BLaER1 (cell line): ENCODE data around the gene NPFFR1.
"Not testable (repeated sequence)": the region's sequence is repeated elsewhere in the genome, so short reads cannot be mapped to it uniquely, and the experiment has no call there.

Experiments used
- H3K27ac ChIP-seq: shearing (Covaris generic); formaldehyde crosslinking; 2 replicates; pipeline ENCODE4 v1.8.1; 2022
- H3K27me3 ChIP-seq: shearing (Covaris generic); formaldehyde crosslinking; 2 replicates; pipeline ENCODE4 v1.8.1; 2022
- H3K36me3 ChIP-seq: shearing (Covaris generic); formaldehyde crosslinking; 2 replicates; pipeline ENCODE4 v1.8.1; 2022
- H3K4me1 ChIP-seq: shearing (Covaris generic); formaldehyde crosslinking; 2 replicates; pipeline ENCODE4 v1.8.1; 2022
- H3K4me2 ChIP-seq: shearing (Covaris generic); formaldehyde crosslinking; 2 replicates; pipeline ENCODE4 v1.8.1; 2022
- H3K4me3 ChIP-seq: shearing (Covaris generic); formaldehyde crosslinking; 2 replicates; pipeline ENCODE4 v1.8.1; 2022
- H3K9ac ChIP-seq: shearing (Covaris generic); formaldehyde crosslinking; 2 replicates; pipeline ENCODE4 v1.8.1; 2022
- H3K9me3 ChIP-seq: shearing (Covaris generic); formaldehyde crosslinking; 2 replicates; pipeline ENCODE4 v1.8.1; 2022
- H4K20me1 ChIP-seq: shearing (Covaris generic); formaldehyde crosslinking; 2 replicates; pipeline ENCODE4 v1.8.1; 2022
- Cebpa-rat ChIP-seq: shearing (Covaris generic); IDR thresholded peaks from 2 replicates; pipeline ENCODE4 v1.8.1; 2022

Gene NPFFR1

GRCh38 chr10:70253878-70254765, 29.7 kb downstream of the NPFFR1 start:
- Histone ChIP-seq H3K27me3 (no peaks in the 10 kb centered on the region), H4K20me1 (no peaks in the 10 kb centered on the region), H3K4me3 (no peak overlapping the region), H3K27ac (no peak overlapping the region), H3K9me3 (peaks cover 16% of the 10 kb centered on the region), H3K4me2 (no peak overlapping the region), H3K9ac (no peak overlapping the region), H3K36me3 (no peaks in the 10 kb centered on the region), H3K4me1 (no peaks in the 10 kb centered on the region)
- no peak for TF ChIP-seq Cebpa-rat

GRCh38 chr10:70250961-70251680, 32.7 kb downstream of the NPFFR1 start:
- no peak overlapping the region for H3K27ac ChIP-seq

GRCh38 chr10:70247360-70247759, 36.4 kb downstream of the NPFFR1 start:
- Histone ChIP-seq H3K9me3 (no peaks in the 10 kb centered on the region), H3K27me3 (no peaks in the 10 kb centered on the region), H3K9ac (no peak overlapping the region), H3K4me1 (no peaks in the 10 kb centered on the region), H3K36me3 (no peaks in the 10 kb centered on the region), H3K4me3 (no peak overlapping the region), H3K27ac (no peak overlapping the region), H3K4me2 (no peak overlapping the region), H4K20me1 (no peaks in the 10 kb centered on the region)
- TF ChIP-seq Cebpa-rat, result no peak

More at GRCh38 chr10:70250961-70251680, 32.7 kb downstream of the NPFFR1 start:
- Histone ChIP-seq H4K20me1 (no peaks in the 10 kb centered on the region), H3K9ac (no peak overlapping the region), H3K4me3 (no peak overlapping the region), H3K27me3 (no peaks in the 10 kb centered on the region), H3K36me3 (no peaks in the 10 kb centered on the region), H3K4me2 (no peak overlapping the region), H3K9me3 (peaks cover 14% of the 10 kb centered on the region), H3K4me1 (no peaks in the 10 kb centered on the region)
- TF ChIP-seq Cebpa-rat, result no peak

- H3K4me3 ChIP-seq, result no peak overlapping the region
- no peaks in the 10 kb centered on the region for H3K36me3 ChIP-seq
- no peaks in the 10 kb centered on the region for H3K4me1 ChIP-seq
- H3K9ac ChIP-seq, result no peak overlapping the region
- H3K4me2 ChIP-seq, result no peak overlapping the region
- H3K27ac ChIP-seq, result no peak overlapping the region
- no peaks in the 10 kb centered on the region for H3K27me3 ChIP-seq
- peaks cover 33% of the 10 kb centered on the region for H3K9me3 ChIP-seq
- no peak for TF ChIP-seq Cebpa-rat
- no peaks in the 10 kb centered on the region for H4K20me1 ChIP-seq
Measured at GRCh38 chr10:70241081-70241480, 42.7 kb downstream of the NPFFR1 start.

GRCh38 chr10:70239986-70240385, 43.8 kb downstream of the NPFFR1 start:
- H3K27ac ChIP-seq, H3K4me1 ChIP-seq, H4K20me1 ChIP-seq, H3K4me3 ChIP-seq, H3K36me3 ChIP-seq, H3K9ac ChIP-seq, H3K27me3 ChIP-seq, H3K4me2 ChIP-seq: not testable (repeated sequence)
- H3K9me3 ChIP-seq, result peaks cover 33% of the 10 kb centered on the region

GRCh38 chr10:70239077-70239976, 44.5 kb downstream of the NPFFR1 start:
- not testable (repeated sequence) for H3K4me2 ChIP-seq, H4K20me1 ChIP-seq, H3K9ac ChIP-seq, H3K27me3 ChIP-seq, H3K36me3 ChIP-seq, H3K27ac ChIP-seq, H3K4me1 ChIP-seq, H3K4me3 ChIP-seq
- peaks cover 33% of the 10 kb centered on the region for H3K9me3 ChIP-seq

GRCh38 chr10:70237958-70238536, 45.8 kb downstream of the NPFFR1 start:
- H3K4me2 ChIP-seq, H3K4me3 ChIP-seq, H3K9ac ChIP-seq, H3K36me3 ChIP-seq, H3K27me3 ChIP-seq, H3K4me1 ChIP-seq, H3K27ac ChIP-seq, H4K20me1 ChIP-seq: not testable (repeated sequence)
- peaks cover 33% of the 10 kb centered on the region for H3K9me3 ChIP-seq

GRCh38 chr10:70234668-70235447, 48.9 kb downstream of the NPFFR1 start:
- H3K9me3 ChIP-seq, result peaks cover 27% of the 10 kb centered on the region
- no peaks in the 10 kb centered on the region for H3K27me3 ChIP-seq
- peaks cover 28% of the 10 kb centered on the region for H4K20me1 ChIP-seq
- no peak overlapping the region for H3K9ac ChIP-seq
- peaks cover 9% of the 10 kb centered on the region for H3K36me3 ChIP-seq
- no peak for TF ChIP-seq Cebpa-rat
- peaks cover 19% of the 10 kb centered on the region for H3K4me1 ChIP-seq
- H3K27ac ChIP-seq, result no peak overlapping the region
- H3K4me2 ChIP-seq, result no peak overlapping the region
- H3K4me3 ChIP-seq, result no peak overlapping the region

GRCh38 chr10:70233939-70234300, 49.9 kb downstream of the NPFFR1 start:
- Histone ChIP-seq H3K27ac (peak overlapping the region; percentile 76), H3K36me3 (peaks cover 19% of the 10 kb centered on the region), H3K9me3 (peaks cover 17% of the 10 kb centered on the region), H4K20me1 (peaks cover 38% of the 10 kb centered on the region), H3K27me3 (no peaks in the 10 kb centered on the region), H3K9ac (peak overlapping the region; percentile 93), H3K4me2 (peak overlapping the region; percentile 94), H3K4me3 (peak overlapping the region; percentile 88), H3K4me1 (peaks cover 23% of the 10 kb centered on the region)
- no peak for TF ChIP-seq Cebpa-rat
